HUES48 (cell line): ENCODE data around the gene KAZN.

Experiments used
- H3K27ac ChIP-seq: one replicate; pipeline ENCODE4 v1.7.0; 2013; ENCODE audit warnings: low read depth, low read length, inconsistent platforms
- H3K27me3 ChIP-seq: 2 replicates; pipeline ENCODE4 v1.6.1; 2013; ENCODE audit warnings: mild to moderate bottlenecking, low read length; ENCODE audit not compliant: control insufficient read depth, insufficient read depth
- H3K36me3 ChIP-seq: 2 replicates; pipeline ENCODE4 v1.6.1; 2013; ENCODE audit warnings: low read length; ENCODE audit not compliant: control insufficient read depth, insufficient read depth
- H3K4me1 ChIP-seq: 2 replicates; pipeline ENCODE4 v1.6.1; 2013; ENCODE audit warnings: mild to moderate bottlenecking, low read length; ENCODE audit not compliant: control insufficient read depth, insufficient read depth
- H3K4me3 ChIP-seq: 2 replicates; pipeline ENCODE4 v1.5.1; 2013; ENCODE audit warnings: mild to moderate bottlenecking, low read depth, low read length
- H3K9ac ChIP-seq: 2 replicates; pipeline ENCODE4 v1.6.1; 2013; ENCODE audit warnings: mild to moderate bottlenecking, low read depth, low read length, moderate library complexity
- H3K9me3 ChIP-seq: 2 replicates; pipeline ENCODE4 v1.6.1; 2013; ENCODE audit warnings: low read length; ENCODE audit not compliant: control insufficient read depth, insufficient read depth

The KAZN gene

GRCh38 chr1:15055736-15056415 is 457.4 kb downstream of the KAZN start:
- H3K9ac ChIP-seq = no peak overlapping the region

DNA sequence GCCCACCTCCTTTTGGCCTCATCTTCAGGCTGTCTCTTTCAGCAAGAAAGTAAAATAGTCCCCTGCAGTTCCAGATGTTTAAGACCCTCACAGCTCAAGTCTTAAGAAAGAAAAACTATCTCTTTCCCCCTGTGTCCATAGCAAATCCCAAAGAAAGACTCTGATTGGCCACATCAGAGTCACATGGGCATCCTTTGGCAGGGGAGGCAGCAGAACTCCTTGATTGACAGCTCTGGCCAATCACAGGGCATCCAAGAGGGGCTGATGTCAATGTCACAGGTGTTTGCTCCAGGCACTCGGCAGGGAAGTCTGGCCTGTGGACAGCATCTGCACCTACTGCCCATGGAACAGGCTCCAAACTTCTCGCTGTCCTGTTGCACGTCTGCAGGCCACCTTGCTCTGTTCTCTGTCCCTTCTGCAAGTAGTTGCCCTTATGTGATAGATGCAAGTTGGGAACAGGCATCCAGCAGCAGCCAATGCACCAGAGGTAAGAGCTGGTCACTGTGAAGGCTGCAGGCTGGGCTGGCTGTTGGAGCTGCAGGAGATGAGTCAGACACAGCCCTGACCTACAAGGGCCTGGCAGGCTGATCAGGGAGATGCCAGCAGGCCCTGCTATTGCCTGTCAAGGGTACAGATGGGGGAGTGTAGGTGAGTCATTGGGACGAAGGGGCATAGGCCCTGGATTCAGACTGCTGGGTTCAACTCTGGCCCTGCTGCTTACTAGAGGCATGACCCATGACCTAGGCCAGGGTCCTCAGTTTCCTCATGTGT is 458.2 kb downstream of the KAZN start:
- H3K27me3 ChIP-seq = no peaks in the 10 kb centered on the region
- no peaks in the 10 kb centered on the region for H3K9me3 ChIP-seq
- no peak overlapping the region for H3K9ac ChIP-seq
- peaks cover 3% of the 10 kb centered on the region; the same call in 1 of the 2 replicates for H3K36me3 ChIP-seq
- H3K4me1 ChIP-seq = peaks cover 16% of the 10 kb centered on the region; the same call in 1 of the 2 replicates
- H3K27ac ChIP-seq = no peak overlapping the region
- H3K4me3 ChIP-seq = no peak overlapping the region

More at GRCh38 chr1:15055736-15056415, 457.4 kb downstream of the KAZN start:
- Histone ChIP-seq H3K4me1 (peaks cover 16% of the 10 kb centered on the region; the same call in 1 of the 2 replicates), H3K9me3 (no peaks in the 10 kb centered on the region), H3K27me3 (no peaks in the 10 kb centered on the region), H3K36me3 (peaks cover 3% of the 10 kb centered on the region; the same call in 1 of the 2 replicates), H3K27ac (no peak overlapping the region), H3K4me3 (no peak overlapping the region)

DNA sequence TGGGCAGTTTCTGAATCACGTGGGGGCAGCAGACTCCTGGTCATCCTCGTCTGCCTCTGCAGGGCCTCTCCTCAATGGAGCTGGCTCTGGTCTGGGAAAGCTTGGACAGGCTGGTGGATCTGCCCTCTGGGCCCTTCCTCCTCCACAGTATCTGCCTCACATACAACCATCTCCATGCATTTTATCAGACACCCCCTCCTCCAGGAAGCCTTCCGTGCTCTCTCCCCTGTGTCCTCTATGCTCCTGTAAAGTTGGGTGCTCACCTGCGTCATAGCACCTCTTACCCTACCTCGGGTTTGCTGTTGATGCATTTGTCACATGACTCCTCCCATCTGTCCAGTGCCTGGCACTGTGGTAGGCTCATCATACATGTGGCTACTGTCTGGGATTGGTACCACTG is 459.3 kb downstream of the KAZN start:
- H3K36me3 ChIP-seq = peaks cover 3% of the 10 kb centered on the region; the same call in 1 of the 2 replicates
- no peak overlapping the region for H3K4me3 ChIP-seq
- peaks cover 13% of the 10 kb centered on the region; the same call in 1 of the 2 replicates for H3K4me1 ChIP-seq
- no peak overlapping the region for H3K9ac ChIP-seq
- H3K9me3 ChIP-seq = no peaks in the 10 kb centered on the region
- no peaks in the 10 kb centered on the region for H3K27me3 ChIP-seq
- H3K27ac ChIP-seq = no peak overlapping the region

- peaks cover 9% of the 10 kb centered on the region; the same call in 1 of the 2 replicates for H3K4me1 ChIP-seq
- H3K4me3 ChIP-seq = no peak overlapping the region
- H3K27ac ChIP-seq = no peak overlapping the region
- H3K27me3 ChIP-seq = no peaks in the 10 kb centered on the region
- no peak overlapping the region for H3K9ac ChIP-seq
- H3K36me3 ChIP-seq = peaks cover 3% of the 10 kb centered on the region; the same call in 1 of the 2 replicates
- no peaks in the 10 kb centered on the region for H3K9me3 ChIP-seq
These were observed 459.8 kb downstream of the KAZN start for GRCh38 chr1:15058261-15058660.

DNA sequence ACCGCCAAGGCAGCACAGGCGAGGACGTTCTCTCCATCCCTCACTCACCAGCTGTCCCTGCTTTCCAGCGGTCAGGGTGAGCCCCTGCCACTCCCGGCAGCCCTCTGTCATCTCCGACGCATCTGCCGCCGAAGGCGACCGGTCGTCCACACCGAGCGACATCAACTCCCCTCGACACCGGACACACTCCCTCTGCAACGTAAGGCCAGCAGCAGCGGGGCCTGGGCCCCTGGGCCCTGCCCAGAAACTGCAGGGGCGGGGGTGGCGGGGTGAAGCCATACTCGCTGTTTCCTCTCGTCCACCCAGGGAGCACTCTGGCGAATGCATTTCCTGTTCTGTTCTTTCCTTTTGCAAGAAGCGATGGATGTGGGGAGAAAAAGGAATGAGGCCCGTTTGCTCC is 461.6 kb downstream of the KAZN start:
- Histone ChIP-seq H3K4me1 (no peaks in the 10 kb centered on the region), H3K4me3 (no peak overlapping the region), H3K27me3 (no peaks in the 10 kb centered on the region), H3K9ac (no peak overlapping the region), H3K36me3 (peaks cover 3% of the 10 kb centered on the region; the same call in 1 of the 2 replicates), H3K9me3 (no peaks in the 10 kb centered on the region), H3K27ac (no peak overlapping the region)

GRCh38 chr1:15062479-15063099 is 464.1 kb downstream of the KAZN start:
- H3K27me3 ChIP-seq = no peaks in the 10 kb centered on the region
- H3K4me1 ChIP-seq = no peaks in the 10 kb centered on the region
- H3K4me3 ChIP-seq = no peak overlapping the region
- no peak overlapping the region for H3K27ac ChIP-seq
- no peaks in the 10 kb centered on the region for H3K36me3 ChIP-seq
- no peak overlapping the region for H3K9ac ChIP-seq
- no peaks in the 10 kb centered on the region for H3K9me3 ChIP-seq

DNA sequence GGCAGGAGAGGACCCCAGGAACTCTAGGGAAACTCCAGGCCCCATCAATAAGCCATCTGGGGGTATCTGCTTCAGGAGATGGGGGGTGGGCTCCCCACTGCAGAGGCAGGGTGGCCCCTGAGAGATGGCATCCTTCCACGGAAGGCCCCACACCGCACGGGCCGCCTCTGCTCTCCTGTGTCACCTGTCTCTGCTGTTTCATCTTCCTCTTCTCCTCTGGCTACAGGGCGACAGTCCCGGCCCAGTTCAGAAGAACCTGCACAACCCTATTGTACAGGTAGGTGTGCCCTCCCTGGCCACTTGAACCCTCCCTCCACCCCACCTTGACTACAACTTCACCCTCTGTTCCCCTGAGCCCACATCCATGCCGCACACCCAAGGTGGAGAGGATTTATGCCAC is 464.9 kb downstream of the KAZN start:
- no peak overlapping the region for H3K27ac ChIP-seq
- H3K9me3 ChIP-seq = no peaks in the 10 kb centered on the region
- no peaks in the 10 kb centered on the region for H3K27me3 ChIP-seq
- no peaks in the 10 kb centered on the region for H3K36me3 ChIP-seq
- no peak overlapping the region for H3K9ac ChIP-seq
- H3K4me3 ChIP-seq = no peak overlapping the region
- no peaks in the 10 kb centered on the region for H3K4me1 ChIP-seq

GRCh38 chr1:15063783-15064182 is 465.3 kb downstream of the KAZN start:
- Histone ChIP-seq H3K27ac (no peak overlapping the region), H3K36me3 (no peaks in the 10 kb centered on the region)

DNA sequence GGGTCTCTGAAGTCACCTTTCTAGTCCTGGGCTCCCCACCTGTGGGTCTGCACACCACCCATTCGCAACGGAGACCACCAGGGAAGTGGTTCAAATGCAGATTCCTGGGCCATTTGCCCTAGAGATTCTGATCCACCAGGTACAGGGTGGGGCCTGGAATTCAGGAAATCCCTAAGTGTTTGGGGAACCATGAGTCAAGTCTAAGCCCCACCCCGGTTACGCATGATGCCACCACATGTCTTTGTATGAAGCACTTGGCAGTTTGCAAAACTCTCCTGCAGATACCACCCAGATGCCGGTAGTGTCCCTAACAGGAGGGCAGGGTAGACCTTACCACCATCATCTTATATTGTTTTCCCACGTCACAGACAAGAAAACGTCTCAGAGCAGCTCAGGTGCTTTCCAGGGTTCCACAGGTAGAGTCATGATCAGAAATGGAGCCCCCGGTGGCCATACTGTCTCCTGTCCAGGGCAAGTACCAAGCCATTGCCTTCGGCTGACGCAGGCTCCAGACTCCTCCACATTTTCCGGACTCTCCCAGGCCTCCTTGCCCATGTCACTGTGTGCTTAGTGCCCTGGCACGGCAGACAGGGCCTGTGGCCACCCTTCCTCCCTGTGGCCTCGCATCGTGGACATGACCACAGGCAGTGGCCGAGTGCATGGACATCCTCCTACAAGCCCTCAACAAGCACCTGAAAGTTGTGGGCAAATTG is 465.9 kb downstream of the KAZN start:
- Histone ChIP-seq H3K4me1 (no peaks in the 10 kb centered on the region), H3K9me3 (no peaks in the 10 kb centered on the region), H3K9ac (no peak overlapping the region), H3K36me3 (no peaks in the 10 kb centered on the region), H3K4me3 (no peak overlapping the region), H3K27me3 (no peaks in the 10 kb centered on the region), H3K27ac (no peak overlapping the region)

More at GRCh38 chr1:15063783-15064182, 465.3 kb downstream of the KAZN start:
- no peaks in the 10 kb centered on the region for H3K4me1 ChIP-seq
- no peak overlapping the region for H3K9ac ChIP-seq
- no peak overlapping the region for H3K4me3 ChIP-seq
- H3K9me3 ChIP-seq = no peaks in the 10 kb centered on the region
- H3K27me3 ChIP-seq = no peaks in the 10 kb centered on the region

- no peaks in the 10 kb centered on the region for H3K36me3 ChIP-seq
- H3K9me3 ChIP-seq = no peaks in the 10 kb centered on the region
- H3K4me1 ChIP-seq = no peaks in the 10 kb centered on the region
- no peak overlapping the region for H3K4me3 ChIP-seq
- no peak overlapping the region for H3K27ac ChIP-seq
- no peak overlapping the region for H3K9ac ChIP-seq
- no peaks in the 10 kb centered on the region for H3K27me3 ChIP-seq
These were observed 466.8 kb downstream of the KAZN start for GRCh38 chr1:15065291-15065690.
